Dedifferentiated amniotic fluid mesenchymal stem cell (primary cell): ENCODE results near the gene ASH1L.
"Not testable (repeated sequence)": the region's sequence is repeated elsewhere in the genome, so short reads cannot be mapped to it uniquely, and the experiment has no call there.

Source experiments
- DNase-seq: peaks from one replicate; pipeline ENCODE4 v3.0.0-alpha.2; 2016; ENCODE audit errors: extremely low spot score

The ASH1L gene

DNA sequence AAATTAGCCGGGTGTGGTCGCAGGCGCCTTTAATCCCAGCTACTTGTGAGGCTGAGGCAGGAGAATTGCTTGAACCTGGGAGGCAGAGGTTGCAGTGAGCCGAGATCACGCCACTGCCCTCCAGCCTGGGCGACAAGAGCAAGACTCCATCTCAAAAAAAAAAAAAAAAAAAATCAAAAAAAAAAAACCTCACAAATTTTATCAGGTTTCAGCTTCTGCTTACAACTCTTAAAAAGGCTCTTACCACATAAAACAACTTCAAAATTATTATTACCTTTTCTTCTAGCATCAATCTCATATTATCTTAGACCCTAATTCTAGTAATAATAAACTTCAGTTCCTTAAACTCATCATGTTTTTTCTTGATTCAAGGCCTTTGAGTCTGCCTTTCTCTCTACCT lies 120.2 kb downstream of the ASH1L start:
- not testable (repeated sequence) for DNase-seq

DNA sequence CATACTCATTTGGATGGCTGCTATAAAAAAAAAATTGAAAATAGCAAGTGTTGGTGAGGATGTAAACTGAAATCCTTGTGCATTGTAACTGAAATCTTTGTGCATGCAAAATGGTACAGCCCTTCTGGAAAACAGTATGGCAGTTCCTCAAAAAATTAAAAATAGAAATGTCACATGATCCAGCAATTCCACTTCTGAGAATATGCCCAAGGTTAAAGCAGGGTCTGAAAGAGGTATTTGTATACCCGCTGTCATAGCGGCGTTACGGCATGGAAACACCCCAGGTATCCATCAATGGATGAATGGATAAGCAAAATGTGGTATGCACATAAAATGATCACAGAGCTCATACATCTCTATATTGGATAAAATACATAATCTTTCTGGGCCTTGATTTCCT lies 125.2 kb downstream of the ASH1L start:
- DNase-seq, result no peak

DNA sequence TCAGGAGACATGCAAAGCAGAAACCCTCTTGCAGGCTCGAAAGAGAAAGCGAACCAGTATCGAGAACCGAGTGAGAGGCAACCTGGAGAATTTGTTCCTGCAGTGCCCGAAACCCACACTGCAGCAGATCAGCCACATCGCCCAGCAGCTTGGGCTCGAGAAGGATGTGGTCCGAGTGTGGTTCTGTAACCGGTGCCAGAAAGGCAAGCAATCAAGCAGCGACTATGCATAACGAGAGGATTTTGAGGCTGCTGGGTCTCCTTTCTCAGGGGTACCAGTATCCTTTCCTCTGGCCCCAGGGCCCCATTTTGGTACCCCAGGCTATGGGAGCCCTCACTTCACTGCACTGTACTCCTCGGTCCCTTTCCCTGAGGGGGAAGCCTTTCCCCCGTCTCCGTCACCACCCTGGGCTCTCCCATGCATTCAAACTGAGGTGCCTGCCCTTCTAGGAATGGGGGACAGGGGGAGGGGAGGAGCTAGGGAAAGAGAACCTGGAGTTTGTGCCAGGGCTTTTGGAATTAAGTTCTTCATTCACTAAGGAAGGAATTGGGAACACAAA lies 128.7 kb downstream of the ASH1L start:
- not testable (repeated sequence) for DNase-seq

DNA sequence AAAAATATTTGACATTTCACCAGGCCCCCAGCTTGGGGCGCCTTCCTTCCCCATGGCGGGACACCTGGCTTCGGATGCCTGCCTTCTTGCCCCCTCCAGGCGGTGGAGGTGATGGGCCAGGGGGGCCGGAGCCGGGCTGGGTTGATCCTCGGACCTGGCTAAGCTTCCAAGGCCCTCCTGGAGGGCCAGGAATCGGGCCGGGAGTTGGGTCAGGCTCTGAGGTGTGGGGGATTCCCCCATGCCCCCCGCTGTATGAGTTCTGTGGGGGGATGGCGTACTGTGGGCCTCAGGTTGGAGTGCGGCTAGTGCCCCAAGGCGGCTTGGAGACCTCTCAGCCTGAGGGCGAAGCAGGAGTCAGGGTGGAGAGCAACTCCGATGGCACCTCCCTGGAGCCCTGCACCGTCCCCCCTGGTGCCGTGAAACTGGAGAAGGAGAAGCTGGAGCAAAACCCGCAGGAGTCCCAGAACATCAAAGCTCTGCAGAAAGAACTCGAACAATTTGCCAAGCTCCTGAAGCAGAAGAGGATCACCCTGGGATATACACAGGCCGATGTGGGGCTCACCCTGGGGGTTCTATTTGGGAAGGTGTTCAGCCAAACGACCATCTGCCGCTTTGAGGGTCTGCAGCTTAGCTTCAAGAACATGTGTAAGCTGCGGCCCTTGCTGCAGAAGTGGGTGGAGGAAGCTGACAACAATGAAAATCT lies 129.3 kb downstream of the ASH1L start:
- DNase-seq, result not testable (repeated sequence)

DNA sequence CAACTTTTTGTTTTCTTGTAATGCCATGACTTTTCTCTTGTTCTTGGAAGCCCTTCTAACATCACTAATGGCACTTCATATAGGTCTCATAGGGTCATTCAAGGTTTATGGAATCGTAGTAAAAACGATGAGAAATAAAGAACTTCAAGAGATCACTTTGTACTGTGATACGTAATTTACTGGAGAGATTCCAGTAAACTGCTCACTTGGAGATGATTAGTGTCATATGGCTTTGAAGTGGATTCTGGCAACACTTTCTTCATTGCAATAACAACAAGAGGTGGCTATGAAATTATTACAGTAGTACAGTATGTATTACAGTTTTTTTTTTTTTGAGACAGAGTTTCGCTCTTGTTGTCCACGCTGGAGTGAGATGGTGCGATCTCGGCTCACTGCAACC lies 138.5 kb downstream of the ASH1L start:
- DNase-seq, result no peak

DNA sequence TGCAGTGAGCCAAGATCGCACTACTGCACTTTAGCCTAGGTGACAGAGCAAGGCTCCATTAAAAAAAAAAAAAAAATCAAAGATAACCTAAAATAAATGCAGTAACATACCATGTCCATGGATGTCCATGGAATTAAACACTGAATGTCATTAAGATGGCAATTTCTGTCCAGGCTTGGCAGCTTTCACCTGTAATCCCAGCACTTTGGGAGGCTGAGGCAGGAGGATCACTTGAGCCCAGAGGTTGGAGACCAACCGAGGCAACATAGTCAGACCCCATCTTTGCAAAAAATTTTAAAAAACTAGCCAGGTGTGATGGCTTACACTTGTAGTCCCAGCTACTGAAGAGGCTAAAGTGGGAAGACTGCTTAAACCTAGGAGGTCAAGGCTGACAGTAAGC lies 141.8 kb downstream of the ASH1L start:
- DNase-seq, result no peak

DNA sequence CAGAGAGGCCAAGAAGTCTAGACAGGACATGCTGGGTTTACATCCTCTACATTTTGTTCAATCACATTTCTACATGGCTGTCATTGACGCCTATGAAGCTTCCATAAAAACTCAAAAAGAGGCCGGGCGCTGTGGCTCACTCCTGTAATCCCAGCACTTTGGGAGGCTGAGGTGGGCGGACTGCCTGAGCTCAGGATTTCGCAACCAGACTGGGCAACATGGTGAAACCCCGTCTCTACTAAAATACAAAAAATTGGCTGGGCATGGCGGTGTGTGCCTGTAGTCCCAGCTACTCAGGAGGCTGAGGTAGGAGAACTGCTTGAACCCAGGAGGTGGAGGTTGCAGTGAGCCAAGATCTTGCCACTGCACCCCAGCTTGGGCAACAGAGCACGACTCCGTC lies 150.8 kb downstream of the ASH1L start:
- not testable (repeated sequence) for DNase-seq

DNA sequence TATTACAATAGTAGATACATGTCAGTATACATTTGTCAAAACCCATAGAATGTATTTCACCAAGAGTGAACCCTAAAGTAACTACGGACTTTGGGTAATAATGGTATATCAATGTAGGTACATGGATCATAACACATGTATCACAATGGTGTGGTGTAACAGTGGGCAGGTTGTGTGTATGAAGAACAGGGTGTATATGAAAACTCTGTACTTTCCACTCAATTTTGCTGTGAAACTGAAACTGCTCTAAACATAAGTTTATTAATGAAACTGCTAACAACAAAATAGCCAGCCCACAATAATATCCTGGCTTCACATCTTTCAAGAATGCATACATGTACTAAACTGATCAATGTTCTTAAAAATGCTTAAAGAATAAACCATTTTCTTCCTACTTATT lies 151.7 kb downstream of the ASH1L start:
- DNase-seq, result no peak

DNA sequence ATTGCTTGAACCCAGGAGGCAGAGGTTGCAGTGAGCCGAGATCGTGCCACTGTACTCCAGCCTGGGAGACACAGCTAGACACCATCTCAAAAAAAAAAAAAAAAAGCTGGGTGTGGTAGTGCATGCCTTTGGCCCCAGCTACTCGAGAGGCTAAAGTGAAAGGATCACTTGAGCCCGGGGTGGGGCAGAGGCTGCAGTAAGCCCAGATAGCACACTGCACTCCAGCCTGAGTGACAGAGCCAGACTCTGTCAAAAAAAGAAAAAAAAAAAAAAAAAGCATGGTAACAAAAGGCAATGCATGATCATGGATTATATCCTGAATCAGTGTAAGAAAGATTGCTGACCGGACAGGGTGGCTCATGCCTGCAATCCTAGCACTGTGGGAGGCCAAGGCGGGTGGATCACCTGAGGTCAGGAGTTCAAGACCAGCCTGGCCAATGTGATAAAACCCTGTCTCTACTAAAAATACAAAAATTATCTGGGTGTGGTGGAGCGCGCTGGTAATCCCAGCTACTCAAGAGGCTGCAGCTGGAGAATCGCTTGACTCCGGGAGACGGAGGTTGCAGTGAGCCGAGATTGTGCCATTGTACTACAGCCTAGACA lies 165.6 kb downstream of the ASH1L start:
- DNase-seq, result no peak

DNA sequence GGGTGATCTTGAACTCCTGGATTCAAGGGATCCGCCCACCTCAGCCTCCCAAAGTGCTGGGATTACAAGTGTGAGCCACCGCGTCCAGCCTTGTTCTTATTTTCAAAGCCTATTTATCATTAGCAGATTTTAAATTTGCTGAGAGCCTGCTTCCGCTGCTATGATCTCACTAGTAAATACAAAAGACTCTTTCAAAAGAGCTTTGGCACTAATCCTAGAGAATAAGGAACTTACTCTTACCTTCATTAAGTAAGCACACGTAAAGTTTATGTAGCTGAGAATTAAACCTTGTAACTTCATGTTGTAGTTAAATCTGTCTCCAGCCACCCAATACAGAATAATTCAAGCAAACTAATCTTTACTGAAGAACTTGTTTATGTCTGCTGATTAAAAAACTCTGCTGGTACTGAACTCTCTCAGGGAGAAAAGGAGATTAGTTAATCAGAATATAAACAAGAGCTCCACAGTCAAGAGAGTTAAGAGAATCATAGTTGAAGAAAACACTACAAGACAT lies 169.6 kb downstream of the ASH1L start:
- DNase-seq, result no peak

DNA sequence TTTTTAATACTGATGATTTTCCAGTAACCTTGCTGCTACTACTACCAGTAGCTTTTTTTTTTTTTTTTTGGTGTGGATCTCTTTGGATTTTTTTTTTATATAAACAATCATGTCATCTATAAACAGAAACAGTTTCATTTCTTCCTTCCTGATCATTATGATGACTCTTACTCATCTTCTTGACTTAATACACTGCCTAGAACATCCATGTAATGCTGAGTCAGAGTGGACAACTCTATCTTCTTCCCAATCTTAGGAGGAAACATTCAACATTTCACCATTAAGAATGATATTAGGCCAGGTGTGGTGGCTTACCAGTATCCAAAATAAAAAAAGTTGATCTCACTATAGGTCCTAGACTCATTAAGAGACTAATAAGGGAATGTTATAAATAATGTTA lies 172.8 kb downstream of the ASH1L start:
- no peak for DNase-seq

DNA sequence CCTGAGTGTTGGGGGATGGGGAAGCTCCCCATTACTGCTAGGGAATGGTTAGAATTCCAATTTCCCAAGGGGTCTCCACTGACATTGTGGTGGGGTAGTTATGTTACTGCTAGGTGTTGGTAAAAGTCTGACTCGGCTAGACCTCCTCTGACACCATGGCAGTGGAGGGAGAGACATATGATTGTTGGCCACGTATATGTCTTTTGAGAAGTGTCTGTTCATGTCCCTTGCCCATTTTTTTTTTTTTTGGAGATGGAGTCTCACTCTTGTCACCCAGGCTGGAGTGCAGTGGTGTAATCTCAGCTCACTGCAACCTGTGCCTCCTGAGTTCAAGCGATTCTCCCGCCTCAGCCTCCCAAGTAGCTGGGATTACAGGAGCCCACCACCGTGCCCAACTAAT lies 176.8 kb downstream of the ASH1L start:
- DNase-seq, result not testable (repeated sequence)

DNA sequence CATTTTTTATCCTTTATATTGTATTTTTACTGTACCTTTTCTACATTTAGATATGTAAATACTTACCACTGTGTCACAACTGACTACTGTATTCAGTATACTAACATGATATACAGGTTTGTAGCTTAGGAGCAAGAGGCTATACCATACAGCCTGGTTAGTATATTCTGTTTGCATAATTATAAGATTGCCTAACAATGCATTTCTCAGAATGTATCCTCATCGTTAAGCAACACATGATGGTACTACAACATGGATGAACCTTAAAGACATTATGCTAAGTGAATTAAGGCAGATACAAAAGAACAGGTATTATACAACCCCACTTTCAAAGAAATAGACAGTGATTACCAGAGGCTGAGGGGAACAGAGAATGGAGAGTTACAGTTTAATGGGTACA lies 179.2 kb downstream of the ASH1L start:
- DNase-seq, result no peak

DNA sequence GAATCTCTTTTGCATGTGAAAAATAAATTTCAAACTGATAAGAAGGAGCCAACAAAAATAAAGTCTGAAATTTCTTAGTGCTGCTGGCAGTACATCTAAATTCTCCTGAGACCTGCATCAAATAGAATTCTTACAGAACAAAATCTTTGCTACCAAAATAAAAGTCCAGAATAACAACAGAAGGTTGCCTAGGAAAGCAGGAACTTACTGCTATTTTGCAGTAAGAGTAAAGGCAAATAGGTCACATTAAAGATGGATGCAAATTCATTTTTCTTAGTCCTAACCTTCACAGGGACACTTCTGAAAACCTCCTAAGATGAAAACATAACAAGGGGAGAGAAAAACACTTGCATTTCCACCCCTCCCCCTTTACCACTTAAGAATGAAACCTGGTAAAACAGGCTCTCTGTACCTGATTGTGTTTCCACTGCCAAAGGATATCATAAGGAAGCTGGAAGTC lies 182.9 kb downstream of the ASH1L start:
- DNase-seq, result peak; percentile 89

DNA sequence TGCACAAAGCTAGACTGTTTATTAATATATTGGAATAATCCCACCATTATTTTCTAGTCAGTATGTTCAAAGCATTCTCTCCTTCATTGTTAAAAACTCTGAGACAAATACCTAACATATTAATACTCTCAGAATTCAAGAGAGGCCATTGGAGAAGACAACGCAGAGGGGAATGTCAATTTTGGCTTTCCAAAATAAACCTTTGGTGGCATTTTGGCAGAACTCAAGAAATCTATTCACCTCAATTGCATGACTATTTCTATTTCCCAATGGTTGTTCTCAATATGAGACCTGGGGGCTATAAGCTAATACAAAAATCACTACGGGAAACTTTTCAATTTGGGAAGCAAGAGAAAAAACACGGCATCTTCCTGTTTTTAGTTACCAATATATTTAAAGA lies 183.4 kb downstream of the ASH1L start:
- no peak for DNase-seq

DNA sequence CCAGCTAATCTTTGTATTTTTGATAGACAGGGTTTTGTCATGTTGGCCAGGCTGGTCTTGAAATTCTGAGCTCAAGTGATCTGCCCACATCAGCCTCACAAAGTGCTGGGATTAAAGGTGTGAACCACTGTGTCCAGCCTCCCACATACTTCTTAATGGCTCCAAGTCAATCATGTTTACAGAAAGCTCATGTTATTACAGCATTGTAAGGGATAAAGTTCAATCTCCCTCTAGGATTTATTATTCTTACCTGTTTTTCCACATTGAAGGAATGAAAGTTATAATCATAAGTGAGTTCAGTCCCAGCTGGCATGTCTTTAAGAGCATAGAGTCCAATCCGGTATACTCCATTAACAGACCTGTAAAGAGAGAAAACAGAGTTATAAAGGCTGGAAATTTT lies 202.6 kb downstream of the ASH1L start:
- DNase-seq, result no peak

DNA sequence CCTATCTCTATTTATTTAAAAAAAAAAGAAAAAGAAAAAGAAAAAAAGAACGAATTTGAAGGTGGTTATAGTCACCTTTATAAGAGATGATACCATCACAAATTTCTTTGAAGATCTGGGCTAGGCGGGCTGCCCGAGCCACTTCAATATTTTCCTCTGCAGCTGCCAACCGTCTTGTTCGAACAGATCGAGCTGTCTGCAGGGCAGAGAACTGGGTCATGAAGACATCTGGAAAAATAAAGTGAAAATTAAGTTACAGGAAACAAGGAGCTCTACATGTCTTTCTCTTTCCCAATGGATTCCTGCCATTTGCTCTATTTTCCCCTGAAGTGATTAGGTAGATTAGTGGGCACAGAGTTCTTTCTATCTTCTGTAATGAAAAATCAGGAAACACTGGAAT lies 210.0 kb downstream of the ASH1L start:
- DNase-seq, result no peak

DNA sequence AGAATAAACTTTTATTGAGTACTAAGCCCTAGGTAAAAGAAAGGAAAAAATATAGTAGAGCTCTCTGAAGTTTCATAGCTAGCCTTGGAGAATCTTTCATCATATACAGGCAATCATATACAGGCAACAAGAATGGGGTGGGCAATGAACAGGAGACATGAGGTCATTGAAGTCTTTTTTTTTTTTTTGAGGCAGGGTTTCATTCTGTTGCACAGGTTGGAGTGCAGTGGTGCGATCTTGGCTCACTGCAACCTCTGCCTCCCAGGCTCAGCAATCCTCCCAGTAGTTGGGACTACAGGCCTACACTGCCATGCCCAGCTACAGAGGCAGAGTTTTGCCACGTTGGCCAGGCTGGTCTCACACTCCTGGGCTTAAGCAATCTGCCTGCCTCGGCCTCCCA lies 219.8 kb downstream of the ASH1L start:
- DNase-seq, result no peak

DNA sequence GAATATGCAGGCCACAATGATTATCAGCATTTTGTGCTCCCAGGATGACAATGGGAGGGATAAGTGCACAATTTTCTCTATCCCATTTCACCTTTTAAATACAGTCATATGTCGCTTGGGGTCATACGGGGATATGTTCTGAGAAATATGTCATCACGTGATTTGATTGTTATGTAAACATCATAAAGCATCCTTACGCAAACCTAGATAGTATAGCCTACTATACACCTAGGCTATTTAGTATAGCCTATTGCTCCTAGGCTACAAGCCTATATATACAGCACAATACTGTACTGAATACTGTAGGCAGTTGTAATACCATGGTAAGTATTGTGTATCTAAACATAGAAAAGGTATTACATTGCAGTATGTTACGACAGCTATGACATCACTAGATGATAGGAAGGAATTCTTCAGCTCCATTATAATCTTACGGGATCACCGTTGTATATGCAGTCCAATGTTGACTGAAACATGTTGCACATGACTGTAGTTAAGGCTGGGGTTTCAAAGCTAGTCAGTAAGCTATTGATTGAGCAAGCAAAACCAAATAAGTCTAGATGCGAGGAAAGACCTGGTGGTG lies 223.0 kb downstream of the ASH1L start:
- no peak for DNase-seq

DNA sequence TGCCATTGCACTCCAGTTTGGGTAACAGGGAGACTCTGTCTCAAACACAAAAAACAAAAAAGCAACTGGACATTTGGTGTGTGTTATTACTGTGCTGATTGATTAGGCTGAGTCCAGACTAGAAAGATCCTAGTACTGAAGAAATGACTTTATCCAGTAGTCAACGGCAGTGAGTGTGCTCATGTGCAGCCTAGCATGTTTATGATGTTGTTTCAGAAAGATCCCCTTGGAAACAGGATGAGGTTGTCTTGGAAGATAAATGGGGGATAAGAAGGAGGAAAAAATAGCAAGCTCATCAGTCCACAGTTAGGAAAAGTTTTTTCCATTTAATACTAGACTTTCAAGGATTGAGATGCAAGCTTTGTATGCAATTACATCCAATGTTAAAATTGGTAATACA lies 227.6 kb downstream of the ASH1L start:
- DNase-seq, result no peak

DNA sequence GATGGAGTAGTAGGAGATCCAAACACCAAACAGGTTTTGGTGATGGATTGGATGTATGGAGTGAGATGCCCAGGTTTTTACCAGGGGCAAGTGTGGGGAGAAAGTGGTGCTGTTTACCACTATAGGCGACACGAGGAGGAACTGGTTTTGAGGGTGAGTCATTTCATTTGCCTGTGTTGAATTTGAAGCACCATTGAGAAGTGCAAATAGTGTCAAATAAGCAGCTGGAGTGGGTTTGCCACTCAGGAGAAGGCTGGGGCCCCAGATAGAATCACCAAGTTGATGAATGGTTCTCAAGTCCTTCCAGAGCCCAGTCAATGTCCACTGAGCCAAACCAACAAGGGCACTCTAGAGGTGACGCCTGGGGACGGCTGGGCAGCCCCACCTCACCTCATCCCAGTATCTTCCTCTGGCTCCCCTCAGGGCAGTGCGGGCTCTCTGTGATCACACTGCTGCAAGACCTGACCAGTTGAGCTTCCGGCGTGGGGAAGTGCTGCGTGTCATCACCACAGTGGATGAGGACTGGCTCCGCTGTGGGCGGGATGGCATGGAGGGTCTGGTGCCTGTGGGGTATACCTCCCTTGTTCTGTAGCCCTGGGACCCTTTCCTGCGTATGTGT lies 232.5 kb downstream of the ASH1L start:
- no peak for DNase-seq

DNA sequence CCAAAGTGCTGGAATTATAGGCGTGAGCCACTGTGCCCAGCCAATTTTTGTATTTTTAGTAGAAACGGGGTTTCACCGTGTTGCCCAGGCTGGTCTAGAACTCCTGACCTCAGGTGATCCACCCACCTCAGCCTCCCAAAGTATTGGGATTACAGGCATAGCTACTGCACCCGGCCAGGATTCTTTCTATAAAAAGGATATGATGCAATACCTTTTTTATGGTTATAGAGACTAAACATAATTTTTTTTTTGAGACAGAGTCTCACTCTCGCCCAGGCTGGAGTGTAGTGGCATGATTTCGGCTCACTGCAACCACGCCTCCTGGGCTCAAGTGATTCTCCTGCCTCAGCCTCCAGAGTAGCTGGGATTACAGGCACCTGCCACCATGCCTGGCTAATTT lies 233.7 kb downstream of the ASH1L start:
- not testable (repeated sequence) for DNase-seq
